Liver (tissue), 9 donors: ENCODE results near the gene RPL35. TPM values are rescaled to one million over a fixed set of nuclear protein-coding genes. Genes with fewer than 3 reads are reported as not detected.

Experiments
- DNase-seq: peaks from one replicate; pipeline ENCODE4 v3.0.0-alpha.2; 2017; ENCODE audit warnings: low spot score
- H3K27ac ChIP-seq, 2 donors: one replicate each; pipeline ENCODE4 v1.7.0; 2013; ENCODE audit warnings: inconsistent platforms in 2 of 2, low read length in 2 of 2, control low read depth in 1 of 2, low read depth in 1 of 2, mild to moderate bottlenecking in 1 of 2
- H3K27me3 ChIP-seq, 4 donors: one replicate each; pipeline versions ENCODE4 v1.6.1 to v1.7.0; 2013; ENCODE audit warnings: low read length in 3 of 4, inconsistent platforms in 1 of 4, mild to moderate bottlenecking in 1 of 4, moderate library complexity in 1 of 4; ENCODE audit not compliant: control insufficient read depth in 4 of 4, insufficient read depth in 4 of 4
- H3K36me3 ChIP-seq, 4 donors: one replicate each; pipeline versions ENCODE4 v1.6.1 to v1.7.0; 2013; ENCODE audit warnings: low read length in 3 of 4, mild to moderate bottlenecking in 3 of 4, low read depth in 1 of 4, moderate library complexity in 1 of 4; ENCODE audit not compliant: control insufficient read depth in 4 of 4, insufficient read depth in 3 of 4
- H3K4me1 ChIP-seq, 4 donors: one replicate each; pipeline versions ENCODE4 v1.6.1 to v1.7.0; 2013; ENCODE audit warnings: low read length in 3 of 4, mild to moderate bottlenecking in 3 of 4, moderate library complexity in 1 of 4; ENCODE audit not compliant: control insufficient read depth in 4 of 4, insufficient read depth in 4 of 4
- H3K4me3 ChIP-seq, 3 donors: one replicate each; pipeline versions ENCODE4 v1.6.1 to v1.7.0; 2013; ENCODE audit warnings: low read length in 3 of 3, control low read depth in 1 of 3, low read depth in 1 of 3, mild to moderate bottlenecking in 1 of 3
- H3K9ac ChIP-seq, 2 donors: one replicate each; pipeline ENCODE4 v1.7.0; 2013; ENCODE audit warnings: low read length in 2 of 2, mild to moderate bottlenecking in 2 of 2, moderate library complexity in 2 of 2, control low read depth in 1 of 2, low read depth in 1 of 2
- H3K9me3 ChIP-seq, 4 donors: one replicate each; pipeline versions ENCODE4 v1.6.1 to v1.7.0; 2013; ENCODE audit warnings: low read length in 3 of 4; ENCODE audit not compliant: control insufficient read depth in 4 of 4
- EGR1 ChIP-seq, 2 donors: IDR thresholded peaks; 2 replicates each; pipeline ENCODE4 v1.6.1; 2016 to 2018; ENCODE audit warnings: antibody characterized with exemption in 2 of 2, low read depth in 2 of 2
- GABPA ChIP-seq, 2 donors: IDR thresholded peaks in 1 of 2; conservative IDR thresholded peaks in 1 of 2; 2 replicates each; pipeline ENCODE4 v1.6.1; 2016; ENCODE audit warnings: antibody characterized with exemption in 2 of 2, mild to moderate bottlenecking in 1 of 2, moderate library complexity in 1 of 2
- HNF4A ChIP-seq, 2 donors: conservative IDR thresholded peaks; 2 replicates each; pipeline ENCODE4 v1.6.1; 2016; ENCODE audit warnings: antibody characterized with exemption in 2 of 2, mild to moderate bottlenecking in 2 of 2
- HNF4G ChIP-seq: IDR thresholded peaks from 2 replicates; pipeline ENCODE4 v1.6.1; 2016; ENCODE audit warnings: antibody characterized with exemption
- JUND ChIP-seq, 2 donors: IDR thresholded peaks; 2 replicates each; pipeline ENCODE4 v1.6.1; 2016; ENCODE audit warnings: antibody characterized with exemption in 2 of 2
- NR2F2 ChIP-seq: IDR thresholded peaks from 2 replicates; pipeline ENCODE4 v1.6.1; 2016; ENCODE audit warnings: antibody characterized with exemption
- RAD21 ChIP-seq, 2 donors: IDR thresholded peaks; 2 replicates each; pipeline ENCODE4 v1.6.1; 2016; ENCODE audit warnings: antibody characterized with exemption in 2 of 2, mild to moderate bottlenecking in 2 of 2
- RXRA ChIP-seq, 2 donors: IDR thresholded peaks; 2 replicates each; pipeline ENCODE4 v1.6.1; 2017 to 2018; ENCODE audit warnings: antibody characterized with exemption in 2 of 2, mild to moderate bottlenecking in 1 of 2
- SP1 ChIP-seq: IDR thresholded peaks from 2 replicates; pipeline ENCODE4 v1.6.1; 2018; ENCODE audit warnings: antibody characterized with exemption, mild to moderate bottlenecking
- TAF1 ChIP-seq: conservative IDR thresholded peaks from 2 replicates; pipeline ENCODE4 v1.6.1; 2016; ENCODE audit warnings: antibody characterized with exemption, mild to moderate bottlenecking
- YY1 ChIP-seq: IDR thresholded peaks from 2 replicates; pipeline ENCODE4 v1.6.1; 2016; ENCODE audit warnings: antibody characterized with exemption, mild to moderate bottlenecking
- WGBS: extraction: QIAGEN DNeasy Blood & Tissue Kit; methylation state at CpG from one replicate; pipeline ENCODE4 v1.1.7; 2013; 5-methylcytosine and 5-hydroxymethylcytosine counted together
- polyA plus RNA-seq, 2 donors: library from polyadenylated mRNA; stranded (reverse) in 1 of 2; unstranded in 1 of 2; fragments of 200-250 nt in 1 of 2; fragments of >200 nt in 1 of 2; fragmentation: Nextera tagmentation in 1 of 2; extraction: Ambion mirVana in 1 of 2; gene quantifications; one replicate each; pipeline versions ENCODE4 v1.2.1 to v1.2.3, GENCODE V29; 2013 to 2015
- total RNA-seq, 2 donors: library from RNA; depleted of rRNA; stranded (reverse); fragments of >200 nt; gene quantifications; one replicate each; pipeline ENCODE4 v1.2.3, GENCODE V29; 2014
- TF ChIP-seq, protein P1 (sequence below): IDR thresholded peaks from 2 replicates; pipeline ENCODE4 v1.6.1; 2016; ENCODE audit warnings: antibody characterized with exemption
- TF ChIP-seq, protein P2 (sequence below): fragments of 150-350 bp; IDR thresholded peaks from 2 replicates; pipeline ENCODE4 v1.5.1; 2017; ENCODE audit warnings: improper control_type of control experiment, low read depth, low read length; ENCODE audit not compliant: missing input control
- TF ChIP-seq, protein P3 (sequence below): IDR thresholded peaks from 2 replicates; pipeline ENCODE4 v1.6.1; 2016; ENCODE audit warnings: antibody characterized with exemption
- donor health status: healthy.
- donor health status: healthy.
- donor health status: healthy.
- donor health status: healthy.
- donor health status: healthy.

Gene RPL35
- total and polyA plus RNA-seq, 4 donors, result 623 to 1,101 (median 703) TPM

DNA sequence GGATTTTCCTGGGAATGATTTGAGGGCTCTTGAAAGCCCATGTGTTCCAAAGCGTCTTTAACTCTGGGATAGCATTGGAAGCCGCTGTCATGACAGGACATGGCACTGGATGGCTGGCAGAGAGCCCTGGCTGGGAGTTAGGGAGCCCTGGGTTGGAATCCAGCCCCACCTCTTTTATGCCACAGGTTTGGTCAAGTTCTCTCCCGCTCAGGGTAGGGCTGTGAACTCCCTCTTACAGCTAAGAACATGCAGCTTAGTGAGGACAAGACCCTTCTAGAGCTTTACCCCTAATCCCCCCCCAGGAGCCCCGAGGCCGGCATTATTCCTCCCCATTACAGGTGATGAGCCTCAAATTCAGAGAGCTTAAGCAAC lies 47.6 kb downstream of the RPL35 start (continued):
- TF ChIP-seq, protein P1, sequence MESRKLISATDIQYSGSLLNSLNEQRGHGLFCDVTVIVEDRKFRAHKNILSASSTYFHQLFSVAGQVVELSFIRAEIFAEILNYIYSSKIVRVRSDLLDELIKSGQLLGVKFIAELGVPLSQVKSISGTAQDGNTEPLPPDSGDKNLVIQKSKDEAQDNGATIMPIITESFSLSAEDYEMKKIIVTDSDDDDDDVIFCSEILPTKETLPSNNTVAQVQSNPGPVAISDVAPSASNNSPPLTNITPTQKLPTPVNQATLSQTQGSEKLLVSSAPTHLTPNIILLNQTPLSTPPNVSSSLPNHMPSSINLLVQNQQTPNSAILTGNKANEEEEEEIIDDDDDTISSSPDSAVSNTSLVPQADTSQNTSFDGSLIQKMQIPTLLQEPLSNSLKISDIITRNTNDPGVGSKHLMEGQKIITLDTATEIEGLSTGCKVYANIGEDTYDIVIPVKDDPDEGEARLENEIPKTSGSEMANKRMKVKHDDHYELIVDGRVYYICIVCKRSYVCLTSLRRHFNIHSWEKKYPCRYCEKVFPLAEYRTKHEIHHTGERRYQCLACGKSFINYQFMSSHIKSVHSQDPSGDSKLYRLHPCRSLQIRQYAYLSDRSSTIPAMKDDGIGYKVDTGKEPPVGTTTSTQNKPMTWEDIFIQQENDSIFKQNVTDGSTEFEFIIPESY, result no peak
- TF ChIP-seq SP1, result no peak

DNA sequence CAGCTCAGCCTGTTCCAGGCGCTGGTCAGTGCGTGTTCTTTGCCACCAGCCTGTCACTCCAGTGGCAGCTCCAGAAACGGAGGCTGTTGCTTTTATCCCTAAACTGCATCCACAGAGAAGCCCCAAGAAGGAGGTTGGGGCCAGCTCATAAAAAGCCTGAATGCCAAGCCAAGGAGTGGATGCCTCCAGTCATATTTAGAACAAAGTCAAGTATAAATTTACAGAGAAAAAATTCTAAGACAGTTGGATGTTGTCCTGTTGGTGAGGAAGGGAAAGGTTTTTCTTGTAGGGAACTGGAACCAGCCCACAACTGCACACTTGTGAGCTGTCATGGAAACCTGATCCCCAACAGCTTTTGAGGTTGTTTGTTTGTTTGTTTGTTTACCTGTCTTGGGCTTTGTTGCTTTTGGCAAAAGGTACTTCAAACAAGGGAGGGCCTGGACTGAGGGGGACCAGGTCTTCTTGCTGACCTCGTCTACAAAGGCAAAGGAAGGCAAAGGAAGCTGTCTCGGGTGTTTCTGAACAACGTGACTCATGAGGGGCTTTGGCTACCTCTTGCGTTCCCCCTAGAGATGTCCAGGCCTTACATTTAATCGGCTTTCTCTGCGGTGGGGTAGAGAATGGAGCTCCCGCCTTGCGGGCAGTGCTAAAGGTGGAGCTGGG lies 48.1 kb downstream of the RPL35 start:
- DNase-seq, result no peak
- WGBS, result 87% methylated on average over 11 of the region's 11 CpGs

DNA sequence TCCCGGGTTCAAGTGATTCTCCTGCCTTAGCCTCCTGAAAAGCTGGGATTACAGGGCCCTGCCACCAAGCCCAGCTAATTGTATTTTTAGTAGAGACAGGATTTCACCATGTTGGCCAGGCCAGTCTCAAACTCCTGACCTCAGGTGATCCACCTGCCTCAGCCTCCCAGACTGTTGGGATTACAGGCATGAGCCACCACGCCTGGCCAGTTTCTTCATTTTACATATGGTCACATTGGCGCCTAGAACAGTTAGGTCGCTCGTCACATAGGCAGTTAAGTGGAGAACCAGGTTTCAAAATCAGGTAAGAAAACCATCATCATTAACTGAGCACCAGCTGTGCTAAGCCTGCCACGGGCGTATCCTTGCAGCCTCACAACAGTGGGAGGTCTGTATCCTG lies 48.7 kb downstream of the RPL35 start:
- Histone ChIP-seq H3K27ac (no peak overlapping the region), H3K9me3 (no peaks in the 10 kb centered on the region), H3K9ac (no peak overlapping the region), H3K4me1 (no peaks in the 10 kb centered on the region), H3K27me3 (no peaks in the 10 kb centered on the region), H3K4me3 (no peak overlapping the region), H3K36me3 (no peaks in the 10 kb centered on the region)
- no peak for TF ChIP-seq EGR1 (IDR thresholded peaks at IDR 0.05; ENCODE audit: low read depth in 2 of 2)
- TF ChIP-seq HNF4G, result no peak
- TF ChIP-seq RAD21 (IDR thresholded peaks at IDR 0.05), result no peak
- DNase-seq, result no peak
- 94% methylated on average over 7 of the region's 7 CpGs for WGBS

More for the DNA sequence above, 48.1 kb downstream of the RPL35 start:
- Histone ChIP-seq H3K4me3 (no peak overlapping the region), H3K9me3 (no peaks in the 10 kb centered on the region), H3K36me3 (no peaks in the 10 kb centered on the region), H3K27me3 (no peaks in the 10 kb centered on the region), H3K4me1 (peaks cover 0 to 3% (median 0%) of the 10 kb centered on the region in 4 donors), H3K27ac (no peak overlapping the region), H3K9ac (no peak overlapping the region)
- TF ChIP-seq RXRA (IDR thresholded peaks at IDR 0.05) (no peak), YY1 (no peak), RAD21 (IDR thresholded peaks at IDR 0.05) (no peak), GABPA (IDR thresholded peaks at IDR 0.05 in 1 of 2, conservative IDR thresholded peaks at IDR 0.05 in 1 of 2) (no peak), HNF4A (conservative IDR thresholded peaks at IDR 0.05) (no peak), EGR1 (IDR thresholded peaks at IDR 0.05; ENCODE audit: low read depth in 2 of 2) (no peak), TAF1 (no peak), JUND (IDR thresholded peaks at IDR 0.05) (no peak), SP1 (no peak), NR2F2 (no peak)
- TF ChIP-seq, protein P2, sequence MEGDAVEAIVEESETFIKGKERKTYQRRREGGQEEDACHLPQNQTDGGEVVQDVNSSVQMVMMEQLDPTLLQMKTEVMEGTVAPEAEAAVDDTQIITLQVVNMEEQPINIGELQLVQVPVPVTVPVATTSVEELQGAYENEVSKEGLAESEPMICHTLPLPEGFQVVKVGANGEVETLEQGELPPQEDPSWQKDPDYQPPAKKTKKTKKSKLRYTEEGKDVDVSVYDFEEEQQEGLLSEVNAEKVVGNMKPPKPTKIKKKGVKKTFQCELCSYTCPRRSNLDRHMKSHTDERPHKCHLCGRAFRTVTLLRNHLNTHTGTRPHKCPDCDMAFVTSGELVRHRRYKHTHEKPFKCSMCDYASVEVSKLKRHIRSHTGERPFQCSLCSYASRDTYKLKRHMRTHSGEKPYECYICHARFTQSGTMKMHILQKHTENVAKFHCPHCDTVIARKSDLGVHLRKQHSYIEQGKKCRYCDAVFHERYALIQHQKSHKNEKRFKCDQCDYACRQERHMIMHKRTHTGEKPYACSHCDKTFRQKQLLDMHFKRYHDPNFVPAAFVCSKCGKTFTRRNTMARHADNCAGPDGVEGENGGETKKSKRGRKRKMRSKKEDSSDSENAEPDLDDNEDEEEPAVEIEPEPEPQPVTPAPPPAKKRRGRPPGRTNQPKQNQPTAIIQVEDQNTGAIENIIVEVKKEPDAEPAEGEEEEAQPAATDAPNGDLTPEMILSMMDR, result no peak
- TF ChIP-seq, protein P3, sequence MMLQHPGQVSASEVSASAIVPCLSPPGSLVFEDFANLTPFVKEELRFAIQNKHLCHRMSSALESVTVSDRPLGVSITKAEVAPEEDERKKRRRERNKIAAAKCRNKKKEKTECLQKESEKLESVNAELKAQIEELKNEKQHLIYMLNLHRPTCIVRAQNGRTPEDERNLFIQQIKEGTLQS, result no peak
